Smooth muscle cell (in vitro differentiated cells): ENCODE data around the gene PHF2. TPM values are rescaled to one million over a fixed set of nuclear protein-coding genes. Genes with fewer than 3 reads are reported as not detected.

Source experiments
- DNase-seq: peaks from one replicate; lab custom pipeline; 2025; ENCODE audit not compliant: unreplicated experiment; lab: John Stamatoyannopoulos, UW
- H2AFZ ChIP-seq: fragments of 200-600 bp; sonication (generic); 2 replicates; pipeline ENCODE4 v1.6.0; 2016; ENCODE audit warnings: antibody characterized with exemption, low read depth, mild to moderate bottlenecking
- H3F3A ChIP-seq: fragments of 200-600 bp; sonication (generic); 2 replicates; pipeline ENCODE4 v1.6.0; 2017; ENCODE audit warnings: antibody characterized with exemption, low read depth
- H3K27ac ChIP-seq: fragments of 200-600 bp; sonication (generic); 2 replicates; pipeline ENCODE4 v1.5.1; 2016; ENCODE audit warnings: low read depth, mild to moderate bottlenecking
- H3K27me3 ChIP-seq: fragments of 200-600 bp; sonication (generic); 2 replicates; pipeline ENCODE4 v1.6.1; 2016; ENCODE audit warnings: low read depth, mild to moderate bottlenecking
- H3K36me3 ChIP-seq: fragments of 200-600 bp; sonication (generic); 2 replicates; pipeline ENCODE4 v1.5.1; 2016; ENCODE audit warnings: low read depth
- H3K4me1 ChIP-seq: fragments of 200-600 bp; sonication (generic); 2 replicates; pipeline ENCODE4 v1.5.1; 2016; ENCODE audit warnings: low read depth
- H3K4me2 ChIP-seq: fragments of 200-600 bp; sonication (generic); 2 replicates; pipeline ENCODE4 v1.6.0; 2016; ENCODE audit warnings: mild to moderate bottlenecking
- H3K4me3 ChIP-seq: fragments of 200-600 bp; sonication (generic); 2 replicates; pipeline ENCODE4 v1.5.1; 2016; ENCODE audit warnings: mild to moderate bottlenecking
- H3K79me2 ChIP-seq: fragments of 200-600 bp; sonication (generic); 2 replicates; pipeline ENCODE4 v1.6.0; 2016; ENCODE audit warnings: low read depth, mild to moderate bottlenecking
- H3K9ac ChIP-seq: fragments of 200-600 bp; sonication (generic); 2 replicates; pipeline ENCODE4 v1.6.0; 2016; ENCODE audit warnings: low read depth
- H3K9me3 ChIP-seq: fragments of 200-600 bp; sonication (generic); replicated peaks from 2 replicates; pipeline ENCODE4 v1.5.1; 2016; ENCODE audit warnings: low read depth
- H4K20me1 ChIP-seq: fragments of 200-600 bp; sonication (generic); 2 replicates; pipeline ENCODE4 v1.6.0; 2016; ENCODE audit warnings: low read depth
- CTCF ChIP-seq: fragments of 200-600 bp; sonication (generic); IDR thresholded peaks from 2 replicates; pipeline ENCODE4 v1.5.1; 2017; ENCODE audit warnings: borderline replicate concordance, mild to moderate bottlenecking, antibody characterized with exemption; ENCODE audit not compliant: insufficient read depth, poor library complexity, severe bottlenecking
- WGBS: methylation state at CpG from one replicate; pipeline ENCODE4 v1.1.7; 2016; ENCODE audit warnings: low lambda C conversion rate; 5-methylcytosine and 5-hydroxymethylcytosine counted together
- polyA plus RNA-seq: library from polyadenylated mRNA; unstranded; fragments of >200 nt; fragmentation: Nextera tagmentation; extraction: Ambion mirVana; gene quantifications from 2 replicates; pipeline ENCODE4 v1.2.1, GENCODE V29; 2016
- total RNA-seq: library from RNA; depleted of rRNA; stranded (reverse); fragments of >200 nt; gene quantifications from 2 replicates; pipeline ENCODE4 v1.2.3, GENCODE V29; 2014

PHF2 gene
- total and polyA plus RNA-seq, 2 experiments from 2014 or later = 11.1 to 18.3 TPM

- no peak overlapping the region for H3K4me3 ChIP-seq
- peaks cover 99% of the 10 kb centered on the region for H4K20me1 ChIP-seq
- H3K79me2 ChIP-seq = peaks cover 74% of the 10 kb centered on the region
- H3K4me2 ChIP-seq = no peak overlapping the region
- no peaks in the 10 kb centered on the region for H3K9me3 ChIP-seq
- no peaks in the 10 kb centered on the region for H3K36me3 ChIP-seq
- no peak for TF ChIP-seq CTCF
- no peak overlapping the region for H3K27ac ChIP-seq
- no peaks in the 10 kb centered on the region for H3F3A ChIP-seq
- H3K27me3 ChIP-seq = no peaks in the 10 kb centered on the region
- no peaks in the 10 kb centered on the region for H3K4me1 ChIP-seq
- H3K9ac ChIP-seq = no peak overlapping the region
- no peak overlapping the region for H2AFZ ChIP-seq
- WGBS = 68% methylated on average over 2 of the region's 2 CpGs
- no peak for DNase-seq
These were observed 16.2 kb downstream of the PHF2 start for GRCh38 chr9:93592643-93593021.

- Histone ChIP-seq H3K4me2 (no peak overlapping the region), H3K9me3 (no peaks in the 10 kb centered on the region), H3K9ac (no peak overlapping the region), H3K27ac (no peak overlapping the region), H2AFZ (no peak overlapping the region), H3K27me3 (no peaks in the 10 kb centered on the region), H3K4me1 (no peaks in the 10 kb centered on the region), H4K20me1 (peaks cover 99% of the 10 kb centered on the region), H3K79me2 (peaks cover 71% of the 10 kb centered on the region), H3K36me3 (no peaks in the 10 kb centered on the region), H3K4me3 (no peak overlapping the region), H3F3A (no peaks in the 10 kb centered on the region)
- 93% methylated on average over 2 of the region's 2 CpGs for WGBS
- no peak for DNase-seq
- no peak for TF ChIP-seq CTCF
These were observed 16.8 kb downstream of the PHF2 start for GRCh38 chr9:93593144-93593658.

GRCh38 chr9:93594041-93594756, 17.8 kb downstream of the PHF2 start:
- H3F3A ChIP-seq = no peaks in the 10 kb centered on the region

More at GRCh38 chr9:93594041-93594756, 17.8 kb downstream of the PHF2 start:
- no peaks in the 10 kb centered on the region for H3K36me3 ChIP-seq
- 78% methylated on average over 9 of the region's 9 CpGs for WGBS
- no peaks in the 10 kb centered on the region for H3K9me3 ChIP-seq
- H3K4me1 ChIP-seq = no peaks in the 10 kb centered on the region
- H3K79me2 ChIP-seq = peaks cover 73% of the 10 kb centered on the region
- H3K4me2 ChIP-seq = no peak overlapping the region
- no peak overlapping the region for H3K4me3 ChIP-seq
- H4K20me1 ChIP-seq = peaks cover 99% of the 10 kb centered on the region
- DNase-seq = no peak
- H3K9ac ChIP-seq = no peak overlapping the region
- no peak overlapping the region for H3K27ac ChIP-seq
- no peak overlapping the region for H2AFZ ChIP-seq
- no peaks in the 10 kb centered on the region for H3K27me3 ChIP-seq
- no peak for TF ChIP-seq CTCF
